ENCODE results near the gene SUGCT. TPM values are rescaled to one million over a fixed set of nuclear protein-coding genes. Genes with fewer than 3 reads are reported as not detected.

Gene SUGCT
- polyA plus RNA-seq, 1 experiment = 12.5 TPM

GRCh38 chr7:40418983-40419382, 284.2 kb downstream of the SUGCT start:
- no peak for DNase-seq (ENCODE audit: low read depth, low spot score)
- Histone ChIP-seq H3K27ac (ENCODE audit: low read depth, low read length) (no peak overlapping the region), H3K27me3 (ENCODE audit: control insufficient read depth, insufficient read depth, low read length) (no peaks in the 10 kb centered on the region), H3K9me3 (ENCODE audit: control insufficient read depth, insufficient read depth, low read length) (no peaks in the 10 kb centered on the region), H3K4me3 (ENCODE audit: low read depth, low read length) (no peak overlapping the region)
- ChIA-PET POLR2A (no interaction called here), CTCF (interaction anchor here (1.1 to 1.5 kb wide), 2 partner anchors 11 to 186 kb away, joined by 4 read pairs; no protein-coding TSS in a partner anchor)
- no peak for TF ChIP-seq CTCF (IDR thresholded peaks at IDR 0.05; ENCODE audit: low read depth, low read length)

- Histone ChIP-seq H3K27ac (ENCODE audit: low read depth, low read length) (no peak overlapping the region), H3K27me3 (ENCODE audit: control insufficient read depth, insufficient read depth, low read length) (no peaks in the 10 kb centered on the region), H3K9me3 (ENCODE audit: control insufficient read depth, insufficient read depth, low read length) (no peaks in the 10 kb centered on the region), H3K4me3 (ENCODE audit: low read depth, low read length) (no peak overlapping the region)
- CTCF ChIA-PET = interaction anchor here (1.1 kb wide), 1 partner anchor 187 kb away, joined by 4 read pairs; no protein-coding TSS in a partner anchor
- POLR2A ChIA-PET = no interaction called here
- TF ChIP-seq CTCF (IDR thresholded peaks at IDR 0.05; ENCODE audit: low read depth, low read length) = no peak
- no peak for DNase-seq (ENCODE audit: low read depth, low spot score)
Observed at GRCh38 chr7:40419806-40420205, 285.0 kb downstream of the SUGCT start.

- POLR2A ChIA-PET = no interaction called here
- Histone ChIP-seq H3K4me3 (ENCODE audit: low read depth, low read length) (no peak overlapping the region), H3K9me3 (ENCODE audit: control insufficient read depth, insufficient read depth, low read length) (no peaks in the 10 kb centered on the region), H3K27me3 (ENCODE audit: control insufficient read depth, insufficient read depth, low read length) (no peaks in the 10 kb centered on the region), H3K27ac (ENCODE audit: low read depth, low read length) (no peak overlapping the region)
- CTCF ChIA-PET = no interaction called here
- DNase-seq (ENCODE audit: low read depth, low spot score) = no peak
- no peak for TF ChIP-seq CTCF (IDR thresholded peaks at IDR 0.05; ENCODE audit: low read depth, low read length)
Observed at GRCh38 chr7:40421433-40421832, 286.6 kb downstream of the SUGCT start.

- DNase-seq (ENCODE audit: low read depth, low spot score) = no peak
- ChIA-PET CTCF (no interaction called here), POLR2A (no interaction called here)
- no peak for TF ChIP-seq CTCF (IDR thresholded peaks at IDR 0.05; ENCODE audit: low read depth, low read length)
- Histone ChIP-seq H3K27me3 (ENCODE audit: control insufficient read depth, insufficient read depth, low read length) (no peaks in the 10 kb centered on the region), H3K4me3 (ENCODE audit: low read depth, low read length) (no peak overlapping the region), H3K9me3 (ENCODE audit: control insufficient read depth, insufficient read depth, low read length) (no peaks in the 10 kb centered on the region), H3K27ac (ENCODE audit: low read depth, low read length) (no peak overlapping the region)
Observed at GRCh38 chr7:40425696-40426095, 290.9 kb downstream of the SUGCT start.

GRCh38 chr7:40428421-40428820, 293.6 kb downstream of the SUGCT start:
- Histone ChIP-seq H3K4me3 (ENCODE audit: low read depth, low read length) (no peak overlapping the region), H3K9me3 (ENCODE audit: control insufficient read depth, insufficient read depth, low read length) (no peaks in the 10 kb centered on the region), H3K27ac (ENCODE audit: low read depth, low read length) (no peak overlapping the region), H3K27me3 (ENCODE audit: control insufficient read depth, insufficient read depth, low read length) (no peaks in the 10 kb centered on the region)
- no peak for TF ChIP-seq CTCF (IDR thresholded peaks at IDR 0.05; ENCODE audit: low read depth, low read length)
- ChIA-PET POLR2A (no interaction called here), CTCF (no interaction called here)
- DNase-seq (ENCODE audit: low read depth, low spot score) = no peak

Measured in AG04450 (cell line).